Kidney capillary endothelial cell (primary cell): Measurements from ENCODE around the gene COBLL1.
"Not testable (repeated sequence)": the region's sequence is repeated elsewhere in the genome, so short reads cannot be mapped to it uniquely, and the experiment has no call there.

Experiments used
- DNase-seq: peaks from one replicate; pipeline ENCODE4 v3.0.0-alpha.2; 2018; ENCODE audit warnings: low spot score

The COBLL1 gene

GRCh38 chr2:164717000-164717803 is 124.4 kb downstream of the COBLL1 start:
- peak; percentile 38 for DNase-seq

GRCh38 chr2:164714471-164714870 is 127.2 kb downstream of the COBLL1 start:
- no peak for DNase-seq

GRCh38 chr2:164711766-164712138 is 129.9 kb downstream of the COBLL1 start:
- no peak for DNase-seq

- no peak for DNase-seq
Observed at GRCh38 chr2:164710837-164711765, 130.5 kb downstream of the COBLL1 start.

GRCh38 chr2:164710252-164710836 is 131.3 kb downstream of the COBLL1 start:
- DNase-seq = not testable (repeated sequence)

GRCh38 chr2:164706522-164706921 is 135.1 kb downstream of the COBLL1 start:
- DNase-seq = peak; percentile 70

- no peak for DNase-seq
Observed at GRCh38 chr2:164705412-164706167, 136.0 kb downstream of the COBLL1 start.

GRCh38 chr2:164703915-164704706 is 137.5 kb downstream of the COBLL1 start:
- no peak for DNase-seq

- no peak for DNase-seq
Observed at GRCh38 chr2:164701565-164701964, 140.1 kb downstream of the COBLL1 start.

GRCh38 chr2:164700390-164700789 is 141.2 kb downstream of the COBLL1 start:
- no peak for DNase-seq

GRCh38 chr2:164697688-164698461 is 143.7 kb downstream of the COBLL1 start:
- DNase-seq = no peak

- no peak for DNase-seq
Observed at GRCh38 chr2:164696634-164697033, 145.0 kb downstream of the COBLL1 start.

GRCh38 chr2:164694275-164694695 is 147.3 kb downstream of the COBLL1 start:
- no peak for DNase-seq

GRCh38 chr2:164693834-164694233 is 147.8 kb downstream of the COBLL1 start:
- DNase-seq = no peak

GRCh38 chr2:164693390-164693789 is 148.2 kb downstream of the COBLL1 start:
- no peak for DNase-seq

- DNase-seq = no peak
Observed at GRCh38 chr2:164692958-164693357, 148.7 kb downstream of the COBLL1 start.

GRCh38 chr2:164692114-164692513 is 149.5 kb downstream of the COBLL1 start:
- DNase-seq = no peak

- DNase-seq = no peak
Observed at GRCh38 chr2:164691346-164691887, 150.2 kb downstream of the COBLL1 start.

GRCh38 chr2:164690361-164690760 is 151.3 kb downstream of the COBLL1 start:
- no peak for DNase-seq

- DNase-seq = no peak
Observed at GRCh38 chr2:164688896-164689419, 152.7 kb downstream of the COBLL1 start.
